Measurements from ENCODE around the gene RITA1.
A peak's percentile ranks its signal among the peaks of the same experiment; 100 is the strongest.

The RITA1 gene

DNA sequence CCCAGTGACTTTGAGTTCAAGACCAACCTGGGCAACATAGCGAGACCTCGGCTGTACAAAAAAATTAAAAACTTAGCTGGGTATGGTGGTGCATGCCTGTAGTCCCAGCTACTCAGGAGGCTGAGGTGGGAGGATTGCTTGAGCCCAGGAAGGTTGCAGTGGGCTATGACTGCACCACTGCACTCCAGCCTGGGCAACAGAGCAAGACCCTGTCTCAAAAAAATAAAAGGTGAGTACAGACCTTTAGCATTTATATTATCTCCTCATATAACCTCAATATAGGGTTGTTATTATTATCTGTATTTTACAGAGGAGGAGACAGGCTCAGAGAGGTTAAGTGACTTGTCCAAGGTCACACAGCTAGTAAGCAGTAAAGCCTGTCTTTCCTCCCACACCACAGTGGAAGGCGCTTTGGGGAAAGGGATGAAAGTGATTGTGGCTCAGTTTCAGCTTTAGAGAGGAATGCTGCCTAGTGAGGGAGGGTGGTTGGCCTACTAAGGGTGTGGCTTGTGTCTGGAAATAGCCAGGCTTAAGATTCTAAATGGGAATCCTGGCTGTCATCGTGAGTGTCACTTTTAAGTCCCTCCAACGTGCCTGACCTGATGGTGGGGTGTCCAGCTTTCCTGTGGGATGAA, 43.0 kb downstream of the RITA1 start:
- H3K9ac ChIP-seq (ENCODE audit: insufficient read length, low read depth), result no peak overlapping the region
- H3K9me3 ChIP-seq (ENCODE audit: insufficient read depth, low read length), result no peaks in the 10 kb centered on the region
- TF ChIP-seq ZNF274 (IDR thresholded peaks at IDR 0.05; ENCODE audit: low read depth, low read length), result no peak
- TF ChIP-seq YY1 (IDR thresholded peaks at IDR 0.05; ENCODE audit: insufficient read depth, insufficient read length), result no peak
- no peaks in the 10 kb centered on the region for H3K27me3 ChIP-seq (ENCODE audit: insufficient read depth, insufficient read length)
- no peak overlapping the region for H3K4me3 ChIP-seq (ENCODE audit: insufficient read length, low read depth)
- peaks cover 67% of the 10 kb centered on the region for H3K36me3 ChIP-seq (ENCODE audit: insufficient read depth, insufficient read length, low read length)
- peaks cover 19% of the 10 kb centered on the region for H3K4me1 ChIP-seq (ENCODE audit: insufficient read depth, insufficient read length)
- no peak for DNase-seq (ENCODE audit: low read depth, low spot score)

DNA sequence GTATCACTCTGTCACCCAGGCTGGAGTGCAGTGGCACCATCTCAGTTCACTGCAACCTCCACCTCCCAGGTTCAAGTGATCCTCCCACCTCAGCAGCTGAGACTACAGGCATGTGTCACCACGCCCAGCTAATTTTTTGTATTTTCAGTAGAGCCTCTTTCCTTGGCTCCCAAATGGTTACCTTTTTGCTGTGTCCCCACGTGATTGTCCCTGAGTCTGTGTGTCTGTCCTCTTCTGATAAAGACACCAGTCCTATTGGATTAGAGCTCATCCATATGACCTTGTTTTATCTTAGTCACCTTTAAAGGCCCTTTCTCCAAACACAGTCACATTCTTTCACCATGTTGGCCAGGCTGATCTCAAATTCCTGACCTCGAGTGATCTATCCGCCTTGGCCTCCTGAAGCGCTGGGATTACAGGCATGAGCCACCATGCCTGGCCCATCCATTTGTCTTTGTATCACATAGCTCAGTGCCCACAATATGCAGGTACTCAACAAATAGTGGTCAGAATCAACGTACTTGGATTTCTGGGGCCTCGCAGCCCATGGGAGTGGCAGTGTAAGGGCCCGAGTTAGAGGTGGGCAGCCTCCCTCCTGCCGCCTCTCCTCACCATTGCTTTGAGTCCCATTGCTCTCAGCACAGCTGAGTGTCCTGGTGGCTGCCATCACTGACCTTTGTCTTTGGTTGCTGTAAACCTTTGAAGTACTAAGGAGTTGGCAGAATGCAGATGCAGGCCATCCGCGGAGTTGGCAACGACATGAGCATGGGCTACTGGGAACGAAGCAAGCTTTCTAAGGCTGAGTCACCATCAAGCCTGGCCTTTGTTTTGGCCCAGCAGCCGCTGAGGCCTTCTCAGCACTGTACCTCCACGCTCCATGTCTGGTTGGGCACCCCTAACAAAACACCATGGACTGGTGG, 45.1 kb downstream of the RITA1 start:
- H3K4me3 ChIP-seq (ENCODE audit: insufficient read length, low read depth), result no peak overlapping the region
- DNase-seq (ENCODE audit: low read depth, low spot score), result no peak
- no peak overlapping the region for H3K9ac ChIP-seq (ENCODE audit: insufficient read length, low read depth)
- H3K27me3 ChIP-seq (ENCODE audit: insufficient read depth, insufficient read length), result no peaks in the 10 kb centered on the region
- peaks cover 20% of the 10 kb centered on the region for H3K4me1 ChIP-seq (ENCODE audit: insufficient read depth, insufficient read length)
- no peak for TF ChIP-seq ZNF274 (IDR thresholded peaks at IDR 0.05; ENCODE audit: low read depth, low read length)
- TF ChIP-seq YY1 (IDR thresholded peaks at IDR 0.05; ENCODE audit: insufficient read depth, insufficient read length), result no peak
- TF ChIP-seq SUZ12 (IDR thresholded peaks at IDR 0.05; ENCODE audit: extremely low read depth, insufficient read depth, insufficient read length), result no peak
- no peaks in the 10 kb centered on the region for H3K9me3 ChIP-seq (ENCODE audit: insufficient read depth, low read length)
- H3K36me3 ChIP-seq (ENCODE audit: insufficient read depth, insufficient read length, low read length), result peaks cover 82% of the 10 kb centered on the region

DNA sequence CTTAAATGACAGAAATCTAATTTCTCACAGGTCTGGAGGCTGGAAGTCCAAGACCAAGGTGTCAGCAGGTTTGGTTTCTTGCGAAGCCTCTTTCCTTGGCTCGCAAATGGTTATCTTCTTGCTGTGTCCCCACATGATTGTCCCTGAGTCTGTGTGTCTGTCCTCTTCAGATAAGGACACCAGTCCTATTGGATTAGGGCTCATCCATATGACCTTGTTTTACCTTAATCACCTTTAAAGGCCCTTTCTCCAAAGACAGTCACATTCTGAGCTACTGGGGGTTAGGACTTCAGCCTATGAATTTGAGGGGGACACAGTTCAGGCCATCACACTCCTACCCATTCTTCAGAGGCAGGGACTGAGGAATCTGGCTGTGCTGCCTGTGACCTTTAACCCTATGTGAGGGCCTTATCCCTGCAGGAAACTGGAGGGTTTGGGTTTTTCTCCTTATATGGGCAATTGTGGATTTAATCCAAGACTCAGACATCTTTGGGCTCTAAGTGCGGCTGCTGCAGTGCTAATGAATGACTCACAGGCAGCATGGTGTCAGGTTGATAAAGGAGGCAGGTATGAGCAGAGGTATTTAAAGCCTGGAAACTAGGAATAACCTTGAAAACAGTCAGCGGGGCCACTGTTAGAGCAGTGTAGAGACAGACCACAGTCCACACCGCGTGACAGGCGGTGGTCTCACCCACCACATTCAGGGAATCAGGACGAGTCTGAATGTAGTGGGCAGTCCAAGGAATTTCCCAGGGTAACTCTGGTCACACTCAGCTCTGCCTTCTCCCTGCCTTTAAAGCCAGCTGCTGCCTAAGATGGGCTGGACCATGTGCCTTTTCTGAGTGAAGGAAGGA, 45.9 kb downstream of the RITA1 start:
- H3K27me3 ChIP-seq (ENCODE audit: insufficient read depth, insufficient read length), result no peaks in the 10 kb centered on the region
- no peak overlapping the region for H3K9ac ChIP-seq (ENCODE audit: insufficient read length, low read depth)
- peaks cover 89% of the 10 kb centered on the region for H3K36me3 ChIP-seq (ENCODE audit: insufficient read depth, insufficient read length, low read length)
- H3K4me1 ChIP-seq (ENCODE audit: insufficient read depth, insufficient read length), result peaks cover 20% of the 10 kb centered on the region
- DNase-seq (ENCODE audit: low read depth, low spot score), result peak; percentile 49
- TF ChIP-seq ZNF274 (IDR thresholded peaks at IDR 0.05; ENCODE audit: low read depth, low read length) (no peak), YY1 (IDR thresholded peaks at IDR 0.05; ENCODE audit: insufficient read depth, insufficient read length) (no peak), SUZ12 (IDR thresholded peaks at IDR 0.05; ENCODE audit: extremely low read depth, insufficient read depth, insufficient read length) (no peak)
- H3K9me3 ChIP-seq (ENCODE audit: insufficient read depth, low read length), result no peaks in the 10 kb centered on the region
- H3K4me3 ChIP-seq (ENCODE audit: insufficient read length, low read depth), result no peak overlapping the region

DNA sequence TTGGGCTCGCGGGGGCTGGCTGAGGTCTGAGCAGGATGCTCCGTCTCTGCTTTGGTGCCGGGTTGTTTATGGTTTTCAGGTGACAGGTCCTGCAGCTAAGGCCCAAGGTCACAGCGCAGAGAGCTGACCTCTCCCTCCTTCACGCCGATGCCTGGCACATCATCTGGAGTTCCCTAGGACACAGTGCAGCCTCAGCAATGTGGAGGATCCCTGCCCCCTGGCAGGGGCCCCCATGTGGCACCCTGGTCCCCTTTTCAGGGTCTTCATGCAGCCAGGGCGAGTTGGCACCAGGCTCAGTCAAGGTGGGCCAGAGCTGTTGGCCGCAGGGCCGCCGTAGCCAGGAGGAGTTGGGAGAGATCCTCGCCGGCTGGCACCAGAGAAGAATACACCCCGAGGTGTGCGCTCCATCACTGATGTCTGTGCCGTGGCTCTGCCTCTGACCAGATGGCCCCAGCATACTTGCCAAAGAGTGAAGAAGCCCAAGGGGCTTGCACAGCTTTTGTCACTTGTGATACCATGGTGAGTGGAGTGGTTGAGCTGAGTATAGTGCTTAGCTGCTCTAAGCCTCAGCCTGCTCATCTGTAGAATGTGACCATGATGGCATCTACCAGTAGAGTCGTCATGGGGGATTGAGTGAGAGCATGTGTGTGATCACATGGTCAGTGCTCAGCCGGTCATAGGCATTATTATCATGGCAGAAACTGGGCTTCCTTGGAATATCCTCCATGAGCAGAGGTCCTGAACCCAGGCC, 46.7 kb downstream of the RITA1 start:
- DNase-seq (ENCODE audit: low read depth, low spot score), result no peak
- Histone ChIP-seq H3K4me3 (ENCODE audit: insufficient read length, low read depth) (no peak overlapping the region), H3K36me3 (ENCODE audit: insufficient read depth, insufficient read length, low read length) (peaks cover 86% of the 10 kb centered on the region), H3K9me3 (ENCODE audit: insufficient read depth, low read length) (no peaks in the 10 kb centered on the region), H3K4me1 (ENCODE audit: insufficient read depth, insufficient read length) (peaks cover 20% of the 10 kb centered on the region), H3K9ac (ENCODE audit: insufficient read length, low read depth) (no peak overlapping the region), H3K27me3 (ENCODE audit: insufficient read depth, insufficient read length) (no peaks in the 10 kb centered on the region)
- no peak for TF ChIP-seq SUZ12 (IDR thresholded peaks at IDR 0.05; ENCODE audit: extremely low read depth, insufficient read depth, insufficient read length)
- TF ChIP-seq YY1 (IDR thresholded peaks at IDR 0.05; ENCODE audit: insufficient read depth, insufficient read length), result no peak
- no peak for TF ChIP-seq ZNF274 (IDR thresholded peaks at IDR 0.05; ENCODE audit: low read depth, low read length)

DNA sequence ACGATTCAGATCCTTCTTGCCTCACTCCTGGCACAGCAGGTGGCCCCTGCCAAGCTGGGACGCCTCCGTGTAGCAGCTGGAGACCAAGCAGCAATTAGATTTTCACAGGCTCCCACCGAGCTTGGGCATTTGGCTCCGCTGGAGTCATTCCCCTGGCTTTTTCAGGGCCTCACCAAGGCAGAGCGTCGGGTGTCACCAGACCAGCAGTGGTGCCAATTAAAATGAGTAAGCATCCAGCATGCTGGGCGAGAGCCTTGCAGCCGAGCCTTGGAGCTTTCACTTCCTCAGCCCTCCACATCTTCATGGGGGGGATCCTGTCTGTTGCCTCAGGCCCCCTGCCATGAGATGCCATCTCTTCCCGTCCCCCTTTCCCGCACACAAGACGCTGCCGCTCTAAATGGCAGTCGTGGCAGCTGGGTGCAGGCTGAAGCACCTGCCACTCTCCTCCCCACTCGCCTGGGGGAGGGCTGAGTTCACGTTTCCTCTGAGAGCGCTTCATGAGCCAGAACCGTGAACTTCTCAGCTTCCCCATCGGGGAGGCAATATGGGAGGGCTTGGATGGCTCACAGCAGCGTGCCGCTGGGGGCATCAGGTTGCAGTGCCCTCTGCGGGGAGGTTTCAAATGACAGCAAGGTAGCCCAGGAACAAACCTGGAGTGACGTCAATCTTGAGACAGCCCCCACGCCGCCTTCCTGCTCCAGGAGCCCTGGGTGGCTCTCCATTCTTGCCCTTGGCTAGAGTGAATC, 47.5 kb downstream of the RITA1 start:
- no peak for TF ChIP-seq ZNF274 (IDR thresholded peaks at IDR 0.05; ENCODE audit: low read depth, low read length)
- TF ChIP-seq YY1 (IDR thresholded peaks at IDR 0.05; ENCODE audit: insufficient read depth, insufficient read length), result no peak
- no peak for TF ChIP-seq SUZ12 (IDR thresholded peaks at IDR 0.05; ENCODE audit: extremely low read depth, insufficient read depth, insufficient read length)
- Histone ChIP-seq H3K36me3 (ENCODE audit: insufficient read depth, insufficient read length, low read length) (peaks cover 82% of the 10 kb centered on the region), H3K4me3 (ENCODE audit: insufficient read length, low read depth) (no peak overlapping the region), H3K9me3 (ENCODE audit: insufficient read depth, low read length) (no peaks in the 10 kb centered on the region), H3K4me1 (ENCODE audit: insufficient read depth, insufficient read length) (peaks cover 20% of the 10 kb centered on the region), H3K9ac (ENCODE audit: insufficient read length, low read depth) (no peak overlapping the region), H3K27me3 (ENCODE audit: insufficient read depth, insufficient read length) (no peaks in the 10 kb centered on the region)
- no peak for DNase-seq (ENCODE audit: low read depth, low spot score)

DNA sequence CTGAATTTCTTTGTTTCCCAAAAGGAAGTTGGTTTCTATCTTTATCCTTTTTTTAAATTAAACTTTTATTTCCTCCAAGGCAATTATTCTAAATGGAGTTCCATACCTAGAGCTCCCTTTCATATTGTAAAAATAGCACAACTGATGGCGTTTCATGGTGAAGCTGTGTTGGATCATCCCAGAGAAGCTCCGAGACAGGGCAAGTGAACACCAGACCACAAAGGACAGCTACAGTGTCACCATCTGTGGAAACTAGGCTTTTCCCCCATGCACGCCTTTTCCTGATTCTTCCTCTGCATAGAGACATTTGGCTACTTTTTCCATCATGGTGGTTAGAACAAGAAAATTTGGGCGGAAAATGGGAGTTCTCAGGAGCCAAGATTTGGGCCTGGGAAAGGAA, 48.4 kb downstream of the RITA1 start:
- peaks cover 79% of the 10 kb centered on the region for H3K36me3 ChIP-seq (ENCODE audit: insufficient read depth, insufficient read length, low read length)
- H3K27me3 ChIP-seq (ENCODE audit: insufficient read depth, insufficient read length), result no peaks in the 10 kb centered on the region
- H3K9ac ChIP-seq (ENCODE audit: insufficient read length, low read depth), result no peak overlapping the region
- no peak overlapping the region for H3K4me3 ChIP-seq (ENCODE audit: insufficient read length, low read depth)
- H3K9me3 ChIP-seq (ENCODE audit: insufficient read depth, low read length), result no peaks in the 10 kb centered on the region
- H3K4me1 ChIP-seq (ENCODE audit: insufficient read depth, insufficient read length), result peaks cover 20% of the 10 kb centered on the region
- DNase-seq (ENCODE audit: low read depth, low spot score), result no peak
- TF ChIP-seq ZNF274 (IDR thresholded peaks at IDR 0.05; ENCODE audit: low read depth, low read length), result no peak
- TF ChIP-seq SUZ12 (IDR thresholded peaks at IDR 0.05; ENCODE audit: extremely low read depth, insufficient read depth, insufficient read length), result no peak
- TF ChIP-seq YY1 (IDR thresholded peaks at IDR 0.05; ENCODE audit: insufficient read depth, insufficient read length), result no peak

Measured in NT2/D1 (cell line).